LNCAP (cell line): Measurements from ENCODE around the gene ADAMTS9.

Experiments used
- TF ChIP-seq, protein P1 (sequence below): fragments of 450-650 bp; IDR thresholded peaks from 2 replicates; pipeline ENCODE4 v1.5.1; 2017; ENCODE audit warnings: mild to moderate bottlenecking

Gene ADAMTS9

DNA sequence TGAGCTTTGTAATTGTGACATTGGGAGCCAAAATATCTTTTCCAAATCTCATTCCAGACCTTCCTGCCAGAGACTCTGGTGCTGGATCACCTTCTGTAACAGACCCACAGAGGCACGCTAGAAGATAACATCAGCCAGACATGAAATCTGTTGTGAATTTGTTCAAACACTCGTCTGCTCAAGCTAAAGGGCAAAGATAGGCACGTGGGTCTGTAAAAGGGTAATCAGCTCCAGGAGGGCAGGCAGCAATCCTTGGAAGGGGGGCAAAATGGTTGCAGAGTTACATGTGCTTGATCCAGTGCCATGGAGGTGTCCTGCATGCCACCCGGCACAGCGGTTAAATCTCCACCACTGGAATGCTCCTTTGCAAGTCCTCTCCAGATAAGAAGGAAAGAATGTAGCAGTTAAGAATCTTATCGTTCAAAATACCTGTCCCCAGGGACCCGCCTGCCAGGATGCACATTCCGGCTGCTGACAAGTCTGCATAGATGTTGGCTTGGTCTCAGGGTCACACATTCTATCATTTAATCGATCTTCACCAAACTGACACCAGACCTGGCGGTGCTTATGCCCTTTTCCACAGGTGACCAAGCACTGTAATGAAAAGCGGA is 74.8 kb downstream of the ADAMTS9 start:
- TF ChIP-seq, protein P1, sequence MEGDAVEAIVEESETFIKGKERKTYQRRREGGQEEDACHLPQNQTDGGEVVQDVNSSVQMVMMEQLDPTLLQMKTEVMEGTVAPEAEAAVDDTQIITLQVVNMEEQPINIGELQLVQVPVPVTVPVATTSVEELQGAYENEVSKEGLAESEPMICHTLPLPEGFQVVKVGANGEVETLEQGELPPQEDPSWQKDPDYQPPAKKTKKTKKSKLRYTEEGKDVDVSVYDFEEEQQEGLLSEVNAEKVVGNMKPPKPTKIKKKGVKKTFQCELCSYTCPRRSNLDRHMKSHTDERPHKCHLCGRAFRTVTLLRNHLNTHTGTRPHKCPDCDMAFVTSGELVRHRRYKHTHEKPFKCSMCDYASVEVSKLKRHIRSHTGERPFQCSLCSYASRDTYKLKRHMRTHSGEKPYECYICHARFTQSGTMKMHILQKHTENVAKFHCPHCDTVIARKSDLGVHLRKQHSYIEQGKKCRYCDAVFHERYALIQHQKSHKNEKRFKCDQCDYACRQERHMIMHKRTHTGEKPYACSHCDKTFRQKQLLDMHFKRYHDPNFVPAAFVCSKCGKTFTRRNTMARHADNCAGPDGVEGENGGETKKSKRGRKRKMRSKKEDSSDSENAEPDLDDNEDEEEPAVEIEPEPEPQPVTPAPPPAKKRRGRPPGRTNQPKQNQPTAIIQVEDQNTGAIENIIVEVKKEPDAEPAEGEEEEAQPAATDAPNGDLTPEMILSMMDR = no peak

DNA sequence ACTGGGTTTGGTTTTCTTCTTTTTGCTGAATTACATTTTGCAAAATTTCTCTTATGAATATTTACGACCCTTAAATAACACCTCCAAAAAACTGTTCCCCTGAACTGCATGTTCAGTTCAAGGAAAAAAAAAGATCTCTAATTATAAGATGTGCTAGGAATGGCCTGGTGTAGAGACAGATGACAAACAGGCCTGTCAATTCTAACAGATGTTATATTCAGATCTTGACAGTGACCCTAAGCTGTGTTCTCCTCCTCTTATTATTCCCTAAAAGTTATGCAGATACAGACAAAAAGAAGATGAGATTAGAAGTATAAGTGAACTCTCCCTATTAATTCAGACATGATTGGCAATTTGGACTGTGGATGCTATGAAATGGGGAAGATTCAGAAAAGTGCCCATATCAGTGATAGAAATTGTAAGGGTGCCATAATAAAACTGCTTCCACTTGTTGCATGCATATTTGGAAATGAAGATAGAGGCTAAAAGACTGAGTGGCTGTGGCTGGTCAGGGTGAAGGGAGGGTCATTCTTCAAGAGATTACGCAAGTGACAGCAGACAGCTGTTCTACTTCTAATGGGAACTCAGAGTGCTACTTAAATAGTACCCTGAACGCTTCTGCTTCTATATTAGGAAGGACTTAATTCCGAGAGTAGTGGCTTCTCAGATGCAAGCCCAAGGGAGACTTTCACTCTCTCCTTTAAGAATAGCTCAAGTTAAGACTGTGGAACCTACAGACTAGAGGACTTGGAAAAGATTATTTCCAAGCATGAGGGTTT is 75.5 kb downstream of the ADAMTS9 start:
- TF ChIP-seq, protein P1 = no peak

DNA sequence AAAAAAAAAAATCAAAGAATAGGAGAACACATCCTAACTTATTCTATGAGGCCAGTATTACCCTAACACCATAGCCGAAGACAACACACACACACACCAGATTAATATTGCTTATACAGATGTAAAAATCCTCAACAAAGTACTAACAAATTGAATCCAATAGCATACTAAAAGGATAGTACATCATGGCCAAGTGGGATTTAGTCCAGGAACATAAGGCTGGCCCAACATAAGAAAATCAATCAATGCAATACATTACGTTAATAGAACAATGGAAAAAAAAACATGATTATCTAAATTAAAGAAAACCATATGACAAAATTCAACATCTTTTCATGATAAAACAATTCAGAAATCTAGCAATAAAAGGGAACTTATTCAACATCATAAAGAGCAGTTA is 79.1 kb downstream of the ADAMTS9 start:
- TF ChIP-seq, protein P1 = no peak

DNA sequence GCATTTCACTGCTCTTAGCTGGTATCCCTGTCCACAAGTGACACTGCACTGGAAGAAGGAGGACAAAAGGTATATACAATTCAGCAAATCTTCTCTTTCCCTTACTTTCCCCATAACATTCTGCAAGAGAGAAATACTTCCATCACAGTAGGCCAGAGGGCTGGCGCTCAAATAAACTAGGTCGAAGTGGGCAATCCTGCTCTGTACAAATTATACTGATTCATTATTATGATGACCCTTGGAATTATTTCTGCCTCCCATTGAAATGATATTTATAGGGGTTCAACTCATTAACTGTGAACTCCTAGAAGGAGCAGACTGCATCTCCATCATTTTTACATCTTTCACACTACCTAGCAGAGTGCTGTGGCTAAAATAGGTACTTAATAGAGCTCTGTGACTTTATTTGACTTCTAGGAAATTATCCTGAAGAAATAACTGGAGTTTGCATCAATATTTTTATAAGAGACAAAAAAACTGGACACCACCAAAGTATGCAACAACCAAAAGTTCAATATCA is 80.7 kb downstream of the ADAMTS9 start:
- TF ChIP-seq, protein P1 = no peak

DNA sequence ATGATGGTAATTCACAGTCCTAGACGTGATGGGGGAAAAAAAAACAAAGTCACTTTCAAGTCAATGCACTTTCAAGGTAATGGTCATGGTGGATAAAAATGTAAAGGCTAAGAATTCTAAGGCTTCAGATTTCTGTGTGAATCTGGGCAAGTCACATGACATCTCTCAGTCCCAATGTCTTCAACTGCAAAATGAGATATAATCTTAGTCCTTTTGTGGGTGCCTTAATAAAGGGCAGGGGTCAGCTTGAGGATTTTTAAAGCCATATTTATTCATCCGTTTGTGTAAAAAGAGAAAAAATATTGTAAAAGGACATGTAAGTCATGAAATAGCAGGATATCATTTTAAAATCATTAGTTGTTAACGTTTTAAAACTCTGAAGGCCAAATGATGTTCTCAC is 83.5 kb downstream of the ADAMTS9 start:
- TF ChIP-seq, protein P1 = no peak

DNA sequence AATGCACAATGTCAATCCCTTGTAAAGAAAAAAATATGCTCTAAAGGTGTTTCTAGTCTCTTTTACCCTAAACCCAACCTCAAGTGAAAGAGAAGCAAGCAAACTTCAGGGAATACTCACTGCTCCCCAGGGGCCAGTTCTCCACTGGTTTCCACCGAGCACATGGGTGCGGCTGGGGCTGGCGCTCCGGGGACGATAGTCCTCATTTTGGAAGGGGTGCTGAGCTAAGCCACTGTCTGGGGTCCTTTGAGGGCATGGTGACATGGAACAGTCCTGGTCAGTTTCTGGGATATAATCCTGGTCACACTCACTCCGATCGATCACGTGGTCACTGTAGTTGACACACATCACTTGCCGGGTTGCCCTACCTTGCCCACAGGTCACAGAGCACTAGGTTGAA is 86.0 kb downstream of the ADAMTS9 start:
- TF ChIP-seq, protein P1 = no peak

DNA sequence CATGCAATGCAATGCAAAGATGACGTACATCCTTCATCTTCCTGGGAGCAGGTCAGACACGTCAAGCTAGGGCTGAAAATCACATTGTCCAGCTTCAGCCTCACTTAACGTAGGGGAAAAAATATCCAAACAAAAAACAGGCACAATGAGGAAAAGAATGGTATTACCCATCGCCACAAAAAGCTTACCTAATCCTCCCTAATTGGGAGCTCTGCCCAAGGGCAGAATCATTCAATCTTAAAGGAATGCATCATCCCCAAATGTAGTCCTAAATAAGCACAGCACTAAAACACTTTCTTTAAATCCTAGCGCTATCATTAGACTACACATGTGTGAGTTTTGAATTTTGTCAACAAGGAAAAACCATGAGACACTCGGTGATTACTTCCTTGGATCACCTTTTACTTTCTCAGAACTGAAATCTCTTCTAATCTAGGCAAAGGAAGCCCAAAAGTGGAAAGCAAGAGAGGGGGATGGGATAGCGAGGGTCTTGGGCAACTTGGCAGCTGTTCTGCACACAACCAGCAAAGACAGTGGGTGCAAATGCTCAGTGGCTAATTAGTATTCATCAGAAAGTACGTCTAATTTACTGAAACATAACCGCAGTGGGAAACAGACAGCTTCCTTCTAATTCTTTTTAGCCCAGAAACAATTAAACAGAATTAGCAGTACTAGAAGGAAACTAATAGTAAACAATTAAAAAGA is 87.4 kb downstream of the ADAMTS9 start:
- TF ChIP-seq, protein P1 = no peak
